Naive thymus-derived CD8-positive, alpha-beta T cell (primary cell): ENCODE data around the gene MORN3. TPM values are rescaled to one million over a fixed set of nuclear protein-coding genes. Genes with fewer than 3 reads are reported as not detected.
A peak's percentile ranks its signal among the peaks of the same experiment; 100 is the strongest.
"Not testable (repeated sequence)": the region's sequence is repeated elsewhere in the genome, so short reads cannot be mapped to it uniquely, and the experiment has no call there.

Source experiments
- ATAC-seq, 2 donors: fragments of 150-1000 bp; cut with Tn5 transposase in 1 of 2; sonication (Bioruptor Pico), chemical (Tn5 transposase) in 1 of 2; 1 replicate in 1 of 2; 2 replicates in 1 of 2; pipeline ENCODE4 v1.10.0; 2021; ENCODE audit warnings: mild to moderate bottlenecking in 2 of 2, moderate library complexity in 2 of 2
- POLR2A ChIA-PET: fragments of 350-600 bp; sonication (Branson Sonifier 250); formaldehyde crosslinking; loops from one replicate; lab custom pipeline; 2021; ENCODE audit warnings: antibody characterized with exemption; lab: Charles Lee
- DNase-seq, 10 donors: peaks; one replicate each; pipeline versions ENCODE4 v3.0.0 to v3.0.0-alpha.2; 2020 to 2022
- H3K27ac Mint-ChIP-seq, 10 donors: one replicate each; pipeline ENCODE4 v1.8.0; 2020 to 2022; ENCODE audit warnings: mild to moderate bottlenecking in 10 of 10, mixed read lengths in 10 of 10, moderate library complexity in 4 of 10, inconsistent platforms in 1 of 10
- H3K27me3 Mint-ChIP-seq, 5 donors: one replicate each; pipeline ENCODE4 v1.8.0; 2021 to 2022; ENCODE audit warnings: mixed read lengths in 5 of 5
- H3K36me3 Mint-ChIP-seq, 3 donors: one replicate each; pipeline ENCODE4 v1.8.0; 2020 to 2022; ENCODE audit warnings: mixed read lengths in 3 of 3, mild to moderate bottlenecking in 2 of 3, inconsistent platforms in 1 of 3
- H3K4me1 Mint-ChIP-seq, 4 donors: one replicate each; pipeline ENCODE4 v1.8.0; 2021 to 2022; ENCODE audit warnings: mixed read lengths in 4 of 4
- H3K4me3 Mint-ChIP-seq, 10 donors: one replicate each; pipeline ENCODE4 v1.8.0; 2020 to 2022; ENCODE audit warnings: mild to moderate bottlenecking in 10 of 10, mixed read lengths in 10 of 10, moderate library complexity in 6 of 10, inconsistent platforms in 1 of 10
- H3K9me3 Mint-ChIP-seq, 9 donors: one replicate each; pipeline ENCODE4 v1.8.0; 2020 to 2022; ENCODE audit warnings: mixed read lengths in 9 of 9, mild to moderate bottlenecking in 3 of 9, inconsistent platforms in 1 of 9, moderate library complexity in 1 of 9
- polyA plus RNA-seq, 3 donors: library from polyadenylated mRNA; unstranded; fragments of 300-500 nt; fragmentation: Illumina TruSeq; gene quantifications; one replicate each; pipeline ENCODE4 v1.2.3, GENCODE V29; 2021
- total RNA-seq, 8 experiments: library from RNA in 2 of 8; stranded (reverse) in 2 of 8; gene quantifications; one replicate each; pipeline ENCODE4 v1.2.3 and lab custom pipeline; 2021 to 2026

MORN3 gene
- total and polyA plus RNA-seq, 5 experiments from 2014 or later, result 1.1 to 14.0 (median 4.8) TPM

- H3K27ac Mint-ChIP-seq, result no peak overlapping the region
- DNase-seq, result no peak
- peaks cover 8 to 44% (median 27%) of the 10 kb centered on the region in 4 donors for H3K4me1 Mint-ChIP-seq
- ATAC-seq, result no peak
- no peaks in the 10 kb centered on the region for H3K36me3 Mint-ChIP-seq
- POLR2A ChIA-PET, result no interaction called here
- H3K4me3 Mint-ChIP-seq, result no peak overlapping the region
- H3K9me3 Mint-ChIP-seq, result no peaks in the 10 kb centered on the region
- no peaks in the 10 kb centered on the region for H3K27me3 Mint-ChIP-seq
These were observed 40.1 kb upstream of the MORN3 start for GRCh38 chr12:121709478-121709961.

DNA sequence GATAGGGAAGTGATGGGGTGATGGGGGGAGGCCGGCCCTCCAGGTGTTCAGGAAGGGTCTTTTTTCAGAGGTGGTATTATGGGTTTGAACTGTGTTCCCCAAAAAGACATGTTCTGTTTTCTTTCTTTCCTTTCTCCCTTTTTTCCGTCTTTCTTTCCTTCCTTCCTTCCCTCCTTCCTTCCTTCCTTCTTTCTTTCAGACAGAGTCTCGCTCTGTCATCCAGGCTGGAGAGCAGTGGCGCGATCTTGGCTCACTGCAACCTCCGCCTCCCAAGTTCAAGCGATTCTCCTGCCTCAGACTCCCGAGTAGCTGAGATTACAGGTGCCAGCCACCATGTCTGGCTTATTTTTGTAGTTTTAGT lies 39.6 kb upstream of the MORN3 start:
- peak overlapping the region in 3 of 10 donors; percentile 20 to 68 (median 41) for H3K27ac Mint-ChIP-seq
- H3K36me3 Mint-ChIP-seq, H3K9me3 Mint-ChIP-seq, H3K4me3 Mint-ChIP-seq, ATAC-seq, POLR2A ChIA-PET, H3K27me3 Mint-ChIP-seq, DNase-seq: not testable (repeated sequence)
- H3K4me1 Mint-ChIP-seq, result peaks cover 8 to 41% (median 27%) of the 10 kb centered on the region in 4 donors

- Mint-ChIP-seq H3K9me3 (no peaks in the 10 kb centered on the region), H3K4me1 (peaks cover 8 to 35% (median 22%) of the 10 kb centered on the region in 4 donors), H3K27me3 (no peaks in the 10 kb centered on the region), H3K27ac (peak overlapping the region in 2 of 10 donors; percentile 41 to 68), H3K4me3 (no peak overlapping the region), H3K36me3 (peaks cover 0 to 2% (median 0%) of the 10 kb centered on the region in 3 donors)
- DNase-seq (no peak), ATAC-seq (no peak)
- POLR2A ChIA-PET, result interaction anchor here (0.6 kb wide), 1 partner anchor 18 kb away, joined by 3 read pairs; no protein-coding TSS in a partner anchor
These were observed 39.0 kb upstream of the MORN3 start for GRCh38 chr12:121708313-121709063.

DNA sequence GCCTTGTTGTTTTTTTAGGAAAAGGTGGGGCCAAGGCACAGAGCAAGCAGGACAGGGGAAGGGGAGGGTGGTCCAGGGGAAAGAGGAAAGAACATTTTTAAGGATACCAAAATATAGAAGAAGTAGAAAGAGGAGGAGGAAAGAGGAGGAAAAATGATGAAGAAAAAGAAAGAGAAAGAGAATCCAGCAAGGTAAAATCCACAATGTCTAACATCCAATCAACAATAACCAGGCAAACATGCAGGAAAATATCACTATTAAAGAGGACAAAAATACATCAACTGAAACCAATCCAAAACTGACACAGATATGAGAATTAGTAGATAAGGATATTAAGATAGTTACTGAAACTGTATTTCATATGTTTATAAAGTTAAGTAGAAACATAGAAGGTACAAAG lies 36.1 kb upstream of the MORN3 start:
- peak overlapping the region in 1 of 10 donors; percentile 14 for H3K27ac Mint-ChIP-seq

DNA sequence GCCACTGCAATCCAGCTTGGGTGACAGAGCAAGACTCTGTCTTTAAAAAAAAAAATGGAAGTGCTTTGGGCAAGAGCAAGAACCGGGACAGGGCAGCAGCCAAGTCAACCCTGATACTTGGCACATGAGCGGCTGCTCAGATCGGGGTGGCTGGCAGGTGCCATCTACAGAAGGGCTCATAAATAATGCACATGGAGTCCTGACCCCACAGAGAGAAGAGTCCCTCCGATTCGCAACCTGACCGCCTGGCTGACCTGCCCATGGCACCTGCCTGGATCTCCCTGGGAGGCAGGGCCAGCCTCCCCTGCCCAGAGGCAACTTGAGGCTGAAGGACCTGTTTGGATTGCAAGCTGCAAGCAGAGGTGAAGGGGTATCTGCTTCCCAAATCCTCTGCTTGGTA lies 33.5 kb upstream of the MORN3 start:
- Mint-ChIP-seq H3K4me1 (no peaks in the 10 kb centered on the region), H3K4me3 (no peak overlapping the region), H3K9me3 (no peaks in the 10 kb centered on the region), H3K36me3 (peaks cover 0 to 2% (median 0%) of the 10 kb centered on the region in 3 donors), H3K27me3 (peaks cover 0 to 2% (median 0%) of the 10 kb centered on the region in 5 donors), H3K27ac (no peak overlapping the region)
- no peak for DNase-seq
- POLR2A ChIA-PET, result no interaction called here
- no peak for ATAC-seq

More for the DNA sequence above, 36.1 kb upstream of the MORN3 start:
- POLR2A ChIA-PET, result interaction anchor here (0.6 kb wide), 1 partner anchor 213 kb away, joined by 3 read pairs; no protein-coding TSS in a partner anchor
- Mint-ChIP-seq H3K9me3 (no peaks in the 10 kb centered on the region), H3K4me1 (peaks cover 2 to 13% (median 7%) of the 10 kb centered on the region in 4 donors), H3K36me3 (peaks cover 0 to 2% (median 0%) of the 10 kb centered on the region in 3 donors), H3K27me3 (no peaks in the 10 kb centered on the region), H3K4me3 (no peak overlapping the region)
- DNase-seq, result no peak
- no peak for ATAC-seq

GRCh38 chr12:121701667-121702277 lies 32.3 kb upstream of the MORN3 start:
- Mint-ChIP-seq H3K9me3 (no peaks in the 10 kb centered on the region), H3K4me3 (no peak overlapping the region), H3K27me3 (peaks cover 0 to 2% (median 0%) of the 10 kb centered on the region in 5 donors), H3K27ac (no peak overlapping the region), H3K36me3 (peaks cover 0 to 2% (median 0%) of the 10 kb centered on the region in 3 donors), H3K4me1 (no peaks in the 10 kb centered on the region)
- ATAC-seq, result no peak
- POLR2A ChIA-PET, result interaction anchor here (2.1 kb wide), 1 partner anchor 92 kb away, joined by 7 read pairs; no protein-coding TSS in a partner anchor
- no peak for DNase-seq

DNA sequence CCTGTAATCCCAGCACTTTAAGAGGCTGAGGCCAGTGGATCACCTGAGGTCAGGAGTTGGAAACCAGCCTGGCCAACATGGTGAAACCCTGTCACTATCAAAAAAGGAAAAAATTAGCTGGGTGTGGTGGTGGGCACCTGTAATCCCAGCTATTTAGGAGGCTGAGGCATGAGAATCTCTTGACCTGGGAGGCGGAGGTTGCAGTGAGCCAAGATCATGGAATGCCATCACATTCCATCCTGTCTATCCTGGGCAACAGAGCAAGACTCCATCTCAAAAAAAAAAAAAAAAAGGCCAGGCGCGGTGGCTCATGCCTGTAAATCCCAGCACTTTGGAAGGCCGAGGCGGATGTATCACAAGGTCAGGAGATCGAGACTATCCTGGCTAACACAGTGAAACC lies 28.4 kb upstream of the MORN3 start:
- H3K9me3 Mint-ChIP-seq, H3K4me1 Mint-ChIP-seq, DNase-seq, H3K27me3 Mint-ChIP-seq, H3K4me3 Mint-ChIP-seq, H3K36me3 Mint-ChIP-seq, ATAC-seq: not testable (repeated sequence)
- H3K27ac Mint-ChIP-seq, result peak overlapping the region in 1 of 10 donors; percentile 25
- POLR2A ChIA-PET, result interaction anchor here (0.6 to 2.9 kb wide), 5 partner anchors 72 to 325 kb away, joined by 3 to 12 read pairs (median 4); partner anchors contain the start of gene RHOF

- Mint-ChIP-seq H3K4me3 (no peak overlapping the region), H3K4me1 (no peaks in the 10 kb centered on the region), H3K27ac (peak overlapping the region in 2 of 10 donors; percentile 25 to 29), H3K27me3 (peaks cover 0 to 2% (median 0%) of the 10 kb centered on the region in 5 donors), H3K36me3 (no peaks in the 10 kb centered on the region), H3K9me3 (no peaks in the 10 kb centered on the region)
- DNase-seq, result peak in 6 of 10 donors; percentile 23 to 73 (median 58)
- ATAC-seq, result peak in 1 of 2 donors; percentile 53
- POLR2A ChIA-PET, result interaction anchor here (1.2 to 2.9 kb wide), 2 partner anchors 75 to 97 kb away, joined by 4 to 12 read pairs; partner anchors contain the start of gene RHOF
These were observed 27.7 kb upstream of the MORN3 start for GRCh38 chr12:121697093-121697698.

DNA sequence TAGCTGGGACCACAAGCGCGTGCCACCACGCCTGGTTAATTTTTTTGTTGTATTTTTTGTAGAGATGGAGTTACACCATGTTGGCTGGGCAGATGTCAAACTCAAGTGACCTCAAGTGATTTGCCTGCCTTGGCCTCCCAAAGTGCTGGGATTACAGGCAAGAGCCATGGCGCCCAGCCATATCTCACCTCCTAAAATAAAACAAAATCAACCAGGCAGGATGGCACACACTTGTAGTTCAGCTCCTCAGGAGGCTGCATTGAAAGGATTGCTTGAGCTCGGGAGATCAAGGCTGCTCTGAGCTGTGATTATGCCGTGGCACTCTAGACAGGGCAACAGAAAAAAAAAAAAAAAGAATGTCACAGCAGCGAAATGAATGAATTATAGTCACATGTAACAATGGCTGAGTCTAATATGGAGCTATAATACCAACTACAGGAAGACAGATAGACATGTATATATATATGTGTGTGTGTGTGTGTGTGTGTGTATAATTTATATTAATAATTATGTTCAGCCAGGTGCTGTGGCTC lies 23.8 kb upstream of the MORN3 start:
- POLR2A ChIA-PET, result interaction anchor here (0.6 to 2.1 kb wide), 4 partner anchors 18 to 199 kb away, joined by 3 to 13 read pairs (median 5); partner anchors contain the start of gene RHOF
- no peak overlapping the region for H3K4me3 Mint-ChIP-seq
- no peak for DNase-seq
- H3K9me3 Mint-ChIP-seq, result no peaks in the 10 kb centered on the region
- no peaks in the 10 kb centered on the region for H3K4me1 Mint-ChIP-seq
- H3K27ac Mint-ChIP-seq, result peak overlapping the region in 2 of 10 donors; percentile 35 to 57
- H3K36me3 Mint-ChIP-seq, result no peaks in the 10 kb centered on the region
- no peak for ATAC-seq
- H3K27me3 Mint-ChIP-seq, result no peaks in the 10 kb centered on the region

- ATAC-seq, H3K4me1 Mint-ChIP-seq, H3K27me3 Mint-ChIP-seq, H3K27ac Mint-ChIP-seq, H3K36me3 Mint-ChIP-seq, H3K4me3 Mint-ChIP-seq, H3K9me3 Mint-ChIP-seq, DNase-seq: not testable (repeated sequence)
- POLR2A ChIA-PET, result interaction anchor here (0.6 to 2.1 kb wide), 3 partner anchors 19 to 200 kb away, joined by 5 to 13 read pairs (median 5); partner anchors contain the start of gene RHOF
These were observed 23.3 kb upstream of the MORN3 start for GRCh38 chr12:121692744-121693143.

- Mint-ChIP-seq H3K27ac (peak overlapping the region in 3 of 10 donors; percentile 45 to 68 (median 48)), H3K36me3 (no peaks in the 10 kb centered on the region), H3K9me3 (no peaks in the 10 kb centered on the region), H3K4me1 (peaks cover 4 to 13% (median 11%) of the 10 kb centered on the region in 4 donors), H3K27me3 (no peaks in the 10 kb centered on the region), H3K4me3 (peak overlapping the region in 1 of 10 donors; percentile 7)
- DNase-seq (no peak), ATAC-seq (no peak)
- POLR2A ChIA-PET, result interaction anchor here (1.3 kb wide), 1 partner anchor 105 kb away, joined by 3 read pairs; no protein-coding TSS in a partner anchor
These were observed 20.0 kb upstream of the MORN3 start for GRCh38 chr12:121689430-121689829.

GRCh38 chr12:121688966-121689365 lies 19.5 kb upstream of the MORN3 start:
- POLR2A ChIA-PET, result interaction anchor here (0.5 to 0.7 kb wide), 3 partner anchors 12 to 77 kb away, joined by 3 read pairs; no protein-coding TSS in a partner anchor

More at GRCh38 chr12:121688966-121689365, 19.5 kb upstream of the MORN3 start:
- peaks cover 4 to 13% (median 11%) of the 10 kb centered on the region in 4 donors for H3K4me1 Mint-ChIP-seq
- H3K4me3 Mint-ChIP-seq, result peak overlapping the region in 1 of 10 donors; percentile 7
- DNase-seq (no peak), ATAC-seq (no peak)
- H3K9me3 Mint-ChIP-seq, result no peaks in the 10 kb centered on the region
- H3K27me3 Mint-ChIP-seq, result no peaks in the 10 kb centered on the region
- H3K27ac Mint-ChIP-seq, result peak overlapping the region in 6 of 10 donors; percentile 27 to 68 (median 48)
- no peaks in the 10 kb centered on the region for H3K36me3 Mint-ChIP-seq
